ENCODE results near the gene TBC1D22A.

- TF ChIP-seq CTCF (IDR thresholded peaks at IDR 0.05) (no peak), POLR2A (IDR thresholded peaks at IDR 0.05) (no peak)
Observed at GRCh38 chr22:46996595-46997310, 234.3 kb downstream of the TBC1D22A start.
